Stimulated activated CD4-positive, alpha-beta T cell treated with anti-CD3 and anti-CD28 coated beads, Interleukin-2, amount 100 ng/mL, for 4 hours (primary cell): ENCODE measurements around the gene BTBD9.
"Not testable (repeated sequence)": the region's sequence is repeated elsewhere in the genome, so short reads cannot be mapped to it uniquely, and the experiment has no call there.

Experiments
- DNase-seq: peaks from one replicate; pipeline ENCODE4 v3.0.0-alpha.2; 2020; ENCODE audit warnings: low read depth

BTBD9 gene

DNA sequence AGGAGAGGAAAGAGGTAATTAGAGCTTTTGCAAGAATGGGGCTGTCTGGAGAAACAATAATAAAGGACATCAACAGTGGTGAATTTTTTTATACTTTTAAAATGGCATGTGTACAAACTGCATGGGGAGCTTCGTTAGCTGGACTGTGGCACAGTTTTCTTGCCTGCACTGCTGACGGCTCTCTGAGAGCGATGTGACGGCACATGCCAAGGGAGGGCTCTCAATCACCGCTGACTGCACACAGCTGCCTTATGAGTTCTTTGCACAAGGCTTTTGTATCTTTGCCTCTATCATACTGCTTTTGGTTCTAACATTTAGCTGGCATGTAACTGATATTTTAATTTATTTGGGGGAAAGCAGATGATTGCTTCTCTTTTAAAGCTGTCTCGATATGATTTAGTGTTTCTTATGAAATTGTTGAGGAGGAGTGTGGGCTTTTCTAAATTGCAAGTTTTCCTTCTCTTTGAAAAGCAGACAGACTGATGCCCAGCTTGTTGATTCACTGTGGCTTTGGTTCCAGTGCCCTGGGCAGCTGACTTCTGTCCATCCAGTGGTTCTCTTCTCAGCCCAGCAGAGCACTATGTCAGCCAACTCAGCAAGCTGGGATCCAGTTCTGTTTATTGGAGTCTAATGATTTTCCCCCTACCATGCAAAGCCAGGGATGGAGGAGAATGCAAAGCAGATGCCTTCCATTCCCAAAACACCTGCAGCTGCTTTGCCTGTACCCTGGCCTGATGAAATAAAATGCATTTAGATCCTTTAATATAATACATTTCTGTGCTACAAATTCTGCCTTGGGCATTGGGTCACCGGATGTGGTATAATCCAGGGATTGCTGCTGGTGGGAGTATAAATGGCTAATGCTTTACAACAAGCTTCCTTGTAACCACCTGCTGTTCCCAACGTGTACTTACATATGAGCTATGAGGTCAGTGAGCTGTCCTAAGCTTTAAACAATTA, 496.3 kb downstream of the BTBD9 start:
- DNase-seq = no peak

DNA sequence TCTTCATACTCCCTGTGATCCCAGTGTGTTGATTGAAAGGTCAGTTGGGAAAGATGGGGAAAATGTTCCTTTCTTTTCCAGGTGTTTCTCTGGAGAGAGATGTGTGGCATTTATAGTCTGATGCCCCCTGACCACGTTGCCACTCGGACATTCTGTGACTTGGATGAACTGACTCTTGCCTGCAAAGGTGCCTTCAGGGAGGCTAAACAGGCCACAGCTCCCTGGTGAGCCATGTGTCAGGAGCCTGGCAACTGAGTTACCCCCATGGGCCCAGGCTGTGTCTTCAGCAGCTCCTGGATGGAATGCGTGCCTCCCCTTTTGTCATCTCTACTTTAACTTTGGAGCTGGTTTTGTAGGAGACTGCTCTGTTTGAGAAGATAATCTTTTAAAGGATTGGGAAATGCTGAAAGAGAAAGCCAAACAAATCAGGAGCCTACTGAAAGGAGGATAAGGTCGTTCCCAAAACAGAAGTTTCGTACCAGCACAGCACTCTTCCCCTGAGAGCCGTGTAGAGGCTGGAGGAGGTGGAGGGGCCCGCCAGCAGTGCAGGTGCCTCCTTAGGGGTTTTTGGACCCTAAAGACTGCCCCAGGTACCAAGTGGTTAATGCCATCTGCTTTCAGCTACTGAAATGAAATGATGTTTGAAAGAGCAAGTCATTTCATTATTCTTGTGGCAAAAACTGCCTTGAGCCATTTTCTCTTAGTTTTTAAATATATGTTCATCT, 497.4 kb downstream of the BTBD9 start:
- no peak for DNase-seq

DNA sequence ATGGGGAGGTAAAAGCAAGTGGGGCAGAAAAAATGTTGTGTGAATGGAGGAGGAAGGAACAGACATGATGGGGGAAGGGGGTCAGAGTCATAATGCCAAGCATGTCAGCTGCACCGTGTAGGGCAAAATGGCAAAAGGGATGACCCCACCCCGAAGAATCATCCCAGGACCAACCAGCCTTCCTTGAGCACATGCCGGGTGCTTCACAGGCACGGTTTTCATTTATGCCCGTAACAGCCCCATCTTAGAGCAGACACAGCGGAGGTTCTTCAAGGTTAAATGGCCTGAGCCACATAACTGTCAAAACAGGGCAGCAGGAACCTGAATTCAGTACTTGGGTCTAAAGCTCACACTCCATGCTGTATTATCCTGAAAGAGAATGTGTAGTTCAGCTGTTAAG, 498.0 kb downstream of the BTBD9 start:
- no peak for DNase-seq

DNA sequence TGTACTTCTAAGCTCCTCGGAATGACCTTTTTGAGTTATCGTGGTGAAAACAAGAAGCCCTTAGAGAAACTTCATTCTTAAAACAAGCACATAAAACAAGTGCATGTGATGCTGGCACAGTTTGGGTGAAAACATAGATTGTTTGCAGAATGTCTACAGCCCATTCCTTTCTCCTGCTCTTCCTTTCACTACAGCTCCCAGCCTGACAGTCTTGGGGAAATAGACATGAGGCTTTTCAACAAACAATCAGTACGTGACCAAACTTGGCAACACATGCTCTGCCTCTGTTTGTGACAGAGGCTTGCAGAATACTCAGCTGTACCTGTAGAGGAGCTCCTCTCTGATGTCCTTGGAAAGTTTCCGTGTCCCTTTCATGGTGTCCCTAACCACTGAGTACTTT, 498.6 kb downstream of the BTBD9 start:
- DNase-seq = no peak

DNA sequence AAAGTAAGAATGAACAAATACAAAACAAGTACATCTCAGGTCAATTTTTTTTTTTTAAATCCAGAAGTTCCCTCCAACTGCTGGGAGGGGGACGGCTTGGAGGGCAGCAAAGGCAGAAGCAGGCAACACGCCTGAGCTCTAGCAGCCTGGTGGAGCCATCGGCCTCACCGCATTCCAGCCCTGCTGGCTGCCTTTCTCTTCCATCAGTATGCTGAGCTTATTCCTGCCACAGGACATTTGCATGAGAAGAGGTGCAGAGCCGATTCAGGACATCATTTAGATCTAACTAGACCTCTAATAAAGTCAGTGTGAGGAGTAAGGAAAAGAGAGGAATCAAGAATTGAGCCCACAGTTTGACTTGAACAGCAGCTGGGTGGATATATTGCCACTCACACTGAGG, 501.4 kb downstream of the BTBD9 start:
- DNase-seq = no peak

DNA sequence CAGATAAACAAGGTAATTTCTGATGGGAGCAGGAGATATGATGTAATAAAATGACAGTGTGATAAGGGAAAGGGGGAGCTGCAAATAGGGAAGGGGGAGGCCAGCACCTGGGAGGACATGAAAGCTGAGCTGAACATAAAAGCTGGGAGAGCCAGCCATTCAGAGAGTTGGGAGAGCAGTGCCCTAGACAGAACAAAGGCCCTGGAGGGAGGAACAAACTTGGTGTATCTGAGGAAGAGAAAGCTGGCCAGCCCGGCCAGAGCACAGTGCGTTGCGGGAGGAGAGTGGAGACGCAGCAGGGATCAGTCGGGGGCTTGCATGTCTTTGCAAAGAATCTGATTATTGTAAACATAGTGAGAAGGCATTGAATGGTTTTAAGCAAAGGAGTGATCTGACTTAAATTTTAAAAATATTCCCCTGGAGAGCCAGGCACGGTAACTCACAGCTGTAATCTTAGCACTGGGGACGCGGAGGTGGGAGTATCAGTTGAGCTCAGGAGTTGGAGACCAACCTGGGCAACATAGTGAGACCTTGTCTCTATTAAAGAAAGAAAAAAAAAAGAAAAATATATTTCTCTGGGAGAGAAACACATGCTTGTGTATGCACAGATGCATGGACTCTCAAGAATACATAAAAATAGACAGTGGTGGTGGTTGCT, 502.0 kb downstream of the BTBD9 start:
- no peak for DNase-seq

DNA sequence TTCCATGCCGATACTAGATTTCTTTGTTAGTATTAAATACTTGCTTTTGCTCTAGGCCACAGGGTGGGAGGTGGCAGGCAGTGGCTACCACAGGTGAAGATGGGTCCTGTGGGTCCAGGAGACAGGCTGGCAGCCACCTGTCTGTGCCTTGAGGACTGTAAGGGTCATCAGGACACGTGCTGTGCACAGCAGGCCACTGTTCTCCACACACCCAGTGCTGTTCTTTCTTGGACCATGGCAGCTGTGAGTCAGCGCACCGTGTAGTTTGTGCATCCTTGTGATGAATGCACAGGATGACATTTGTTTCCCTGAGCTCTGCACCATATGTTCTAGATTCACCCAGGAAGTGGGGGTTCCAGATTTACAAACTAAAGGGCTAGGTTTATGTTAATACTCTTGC, 503.2 kb downstream of the BTBD9 start:
- no peak for DNase-seq

DNA sequence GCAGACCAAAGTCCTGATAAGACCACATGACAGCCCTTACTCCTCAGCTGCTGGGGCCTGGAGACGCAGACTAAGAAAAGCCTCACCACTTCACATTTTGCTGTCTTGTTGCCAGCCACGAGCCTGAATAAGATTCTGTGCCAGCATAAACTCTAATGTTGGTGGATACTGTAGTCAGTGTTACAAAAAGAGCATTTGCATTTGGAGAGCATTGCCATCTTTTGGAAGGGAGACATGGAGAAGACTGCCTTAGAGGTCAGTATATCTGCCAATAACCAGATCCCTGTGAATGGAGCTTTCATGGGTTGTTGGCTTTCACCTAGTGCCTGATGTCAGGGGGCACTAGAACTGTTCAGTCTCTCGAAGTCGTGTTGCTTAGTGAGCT, 505.0 kb downstream of the BTBD9 start:
- DNase-seq = no peak

DNA sequence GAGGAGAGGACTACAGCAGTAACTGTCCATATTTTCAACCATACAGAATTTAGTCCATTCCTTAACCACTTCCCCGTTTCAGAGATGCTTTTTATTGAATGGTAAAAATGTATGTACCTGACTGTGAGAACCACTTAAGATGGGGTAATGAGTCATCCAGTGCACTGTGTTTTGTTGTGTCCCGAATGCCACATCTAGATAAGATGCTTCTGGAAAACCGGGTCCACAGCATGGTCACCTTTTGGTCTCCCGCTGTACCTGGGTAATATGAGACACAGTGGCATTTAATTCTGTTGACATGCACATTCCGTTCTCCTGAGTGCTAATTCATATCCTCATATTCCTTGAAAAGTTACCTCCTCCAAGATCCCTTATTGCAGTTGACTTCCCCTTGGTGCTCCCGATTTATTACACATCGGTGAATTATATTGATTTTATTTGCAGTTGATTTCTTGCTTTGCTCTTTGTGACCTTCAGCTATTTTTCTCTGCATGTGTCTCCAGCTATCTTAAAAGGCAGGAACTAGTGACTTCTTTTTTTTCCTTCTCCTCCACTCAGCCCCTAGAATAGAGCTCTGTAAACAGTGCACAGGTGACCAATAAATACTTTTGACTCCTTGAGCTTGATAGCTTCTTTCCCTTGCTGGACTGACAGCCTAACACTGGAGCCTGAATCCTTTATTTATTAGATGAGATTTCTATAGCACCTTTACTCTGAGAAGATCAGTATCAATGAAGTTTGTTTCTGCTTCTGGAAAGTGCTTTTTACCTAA, 505.6 kb downstream of the BTBD9 start:
- no peak for DNase-seq

DNA sequence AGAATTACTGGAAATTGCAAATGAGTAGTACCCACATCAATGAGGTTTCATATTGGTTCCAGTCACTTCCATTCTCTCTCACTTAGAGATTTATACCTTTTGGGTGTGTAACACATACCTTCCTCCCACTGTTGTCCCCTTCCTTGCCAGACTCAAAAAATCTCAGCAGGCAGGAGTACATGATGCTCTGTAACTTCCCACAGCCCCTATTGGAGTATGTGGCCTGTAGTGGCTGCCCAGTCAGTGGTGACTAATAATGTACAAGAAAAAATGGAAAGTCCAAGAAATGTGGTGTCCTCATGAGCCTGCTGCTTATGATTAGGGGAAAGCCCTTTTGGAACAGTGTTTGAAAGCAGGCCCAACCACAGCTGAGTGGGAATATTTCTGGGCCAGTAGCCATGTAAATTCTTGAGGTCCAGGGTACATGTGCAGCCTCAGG, 508.2 kb downstream of the BTBD9 start:
- no peak for DNase-seq

DNA sequence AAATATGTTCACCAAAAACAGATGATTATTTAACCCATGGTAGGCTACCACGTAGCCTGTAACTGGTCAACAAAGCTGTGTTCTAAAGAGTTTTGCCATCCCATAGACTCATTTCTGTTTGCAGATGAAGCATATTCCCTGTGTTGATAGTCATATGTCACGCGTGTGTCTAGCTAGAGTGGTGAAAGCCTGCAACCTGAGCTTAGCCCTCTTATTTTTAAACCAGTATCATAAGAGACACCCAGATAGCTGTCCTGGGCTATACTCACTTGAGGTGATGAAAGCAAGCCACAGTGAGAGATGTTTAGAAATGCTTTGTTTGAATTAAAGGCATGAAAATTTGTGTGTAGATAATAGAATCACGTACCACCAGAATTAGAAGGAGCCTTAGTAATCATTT, 512.4 kb downstream of the BTBD9 start:
- no peak for DNase-seq

DNA sequence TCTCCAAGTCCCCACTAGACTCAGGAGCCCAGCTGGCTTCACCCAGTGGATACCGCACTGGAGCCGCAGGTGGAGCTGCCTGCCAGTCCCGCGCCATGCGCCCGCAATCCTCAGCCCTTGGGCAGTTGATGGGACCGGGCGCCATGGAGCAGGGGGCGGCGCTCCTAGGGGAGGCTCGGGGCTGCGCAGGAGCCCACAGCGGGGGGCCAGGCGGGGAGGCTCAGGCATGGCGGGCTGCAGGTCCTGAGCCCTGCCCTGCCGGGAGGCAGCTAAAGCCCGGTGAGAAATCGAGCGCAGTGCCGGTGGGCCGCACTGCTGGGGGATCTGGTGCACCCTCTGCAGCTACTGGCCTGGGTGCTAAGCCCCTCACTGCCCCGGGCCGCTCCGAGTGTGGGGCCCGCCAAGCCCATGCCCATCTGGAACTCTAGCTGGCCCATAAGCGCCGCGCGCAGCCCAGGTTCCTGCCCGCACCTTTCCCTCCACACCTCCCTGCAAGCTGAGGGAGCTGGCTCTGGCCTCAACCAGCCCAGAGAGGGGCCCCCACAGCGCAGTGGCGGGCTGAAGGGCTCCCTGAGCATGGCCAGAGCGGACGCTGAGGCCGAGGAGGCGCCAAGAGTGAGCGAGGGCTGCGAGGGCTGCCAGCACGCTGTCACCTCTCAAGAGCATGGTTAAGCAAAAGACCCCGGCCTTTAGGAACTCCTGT, 515.4 kb downstream of the BTBD9 start:
- not testable (repeated sequence) for DNase-seq

DNA sequence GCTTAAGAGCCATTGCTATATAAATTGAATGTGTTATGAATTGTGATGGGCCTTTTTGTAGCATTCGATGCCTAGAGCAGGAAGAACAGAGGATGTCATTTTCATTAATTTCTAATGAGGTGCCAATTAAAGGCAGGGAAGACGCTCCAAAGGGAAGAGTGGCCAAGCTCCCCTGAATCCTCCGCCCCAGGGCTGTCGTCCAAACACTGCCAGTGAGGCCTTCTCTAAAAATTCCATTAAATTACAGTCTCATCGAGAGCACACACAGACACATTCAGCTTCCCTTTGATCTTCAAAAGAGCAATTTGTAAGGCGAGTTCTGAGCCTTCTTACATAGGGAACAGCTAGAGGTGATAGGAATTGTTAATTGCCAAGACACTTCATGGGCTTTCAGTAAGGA, 520.2 kb downstream of the BTBD9 start:
- DNase-seq = no peak

DNA sequence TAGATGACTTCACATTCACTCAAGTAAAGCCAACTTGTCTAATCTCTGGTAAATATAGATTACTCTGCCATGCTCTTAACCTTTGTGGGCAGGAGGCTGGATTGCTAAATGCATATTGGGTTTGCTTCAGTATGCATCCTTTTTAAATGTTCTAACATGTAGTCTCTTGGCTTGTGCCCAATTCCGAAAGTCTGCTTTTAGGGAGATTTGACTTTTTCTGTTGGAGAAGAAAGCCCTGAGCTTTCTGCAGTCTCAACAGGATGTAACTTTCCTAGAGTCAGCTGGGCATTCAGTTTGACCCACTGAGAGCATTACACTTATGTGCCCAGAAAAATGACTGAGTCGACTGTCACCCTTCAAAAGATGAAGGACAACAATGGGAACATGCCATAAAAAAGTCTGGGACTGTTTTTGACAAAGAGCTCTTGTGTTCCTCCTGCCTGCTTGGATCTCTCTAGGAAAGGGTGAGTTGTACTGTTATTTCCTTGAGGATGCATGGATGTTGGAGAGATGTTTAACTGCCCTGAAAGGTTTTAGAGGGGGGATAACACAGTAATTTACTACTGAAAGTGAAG, 520.9 kb downstream of the BTBD9 start:
- no peak for DNase-seq
